HL-60 (cell line): ENCODE measurements around the gene KLKB1.

Experiments used
- CTCF ChIP-seq: IDR thresholded peaks from one replicate; pipeline ENCODE4 v1.5.1; 2011; ENCODE audit warnings: low read length, control low read depth, inconsistent platforms; ENCODE audit not compliant: insufficient read depth
- GABPA ChIP-seq: IDR thresholded peaks from 2 replicates; pipeline ENCODE4 v1.6.1; 2012; ENCODE audit warnings: low read depth
- POLR2AphosphoS5 ChIP-seq: IDR thresholded peaks from 2 replicates; pipeline ENCODE4 v1.6.1; 2012; ENCODE audit warnings: low read depth
- REST ChIP-seq: IDR thresholded peaks from 2 replicates; pipeline ENCODE4 v1.6.1; 2012; ENCODE audit warnings: low read depth; ENCODE audit not compliant: insufficient replicate concordance

- TF ChIP-seq CTCF (no peak), REST (no peak), GABPA (no peak), POLR2AphosphoS5 (no peak)
Measured at GRCh38 chr4:186304216-186304615, 76.9 kb downstream of the KLKB1 start.
